22Rv1 (cell line): ENCODE results near the gene BMP7.

ENCODE experiments used
- H3K27ac ChIP-seq: fragments of 450-650 bp; 2 replicates; pipeline ENCODE4 v1.5.1; 2017
- ZFX ChIP-seq: fragments of 450-650 bp; IDR thresholded peaks from 2 replicates; pipeline ENCODE4 v1.6.1; 2017; ENCODE audit warnings: antibody characterized with exemption, borderline replicate concordance
- TF ChIP-seq, protein P1 (sequence below): fragments of 450-650 bp; IDR thresholded peaks from 2 replicates; pipeline ENCODE4 v1.5.1; 2017; ENCODE audit warnings: mild to moderate bottlenecking

BMP7 gene

DNA sequence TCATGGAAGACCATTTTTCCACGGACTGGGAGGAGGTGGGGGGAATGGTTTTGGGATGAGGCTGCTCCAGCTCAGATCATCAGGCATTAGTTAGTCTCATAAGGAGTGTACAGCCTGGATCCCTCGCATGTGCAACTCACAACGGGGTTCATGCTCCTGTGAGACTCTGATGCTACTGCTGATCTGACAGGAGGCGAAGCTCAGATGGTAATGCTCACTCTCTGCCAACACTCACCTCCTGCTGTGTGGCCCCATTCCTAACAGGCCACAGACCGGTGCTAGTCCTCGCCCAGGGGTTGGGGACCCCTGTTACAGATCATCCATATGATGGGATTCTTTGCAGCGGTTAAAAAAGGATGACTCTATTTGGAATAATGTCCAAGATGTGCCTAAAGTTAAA lies 27.6 kb upstream of the BMP7 start:
- H3K27ac ChIP-seq = no peak overlapping the region
- TF ChIP-seq ZFX = no peak
- TF ChIP-seq, protein P1, sequence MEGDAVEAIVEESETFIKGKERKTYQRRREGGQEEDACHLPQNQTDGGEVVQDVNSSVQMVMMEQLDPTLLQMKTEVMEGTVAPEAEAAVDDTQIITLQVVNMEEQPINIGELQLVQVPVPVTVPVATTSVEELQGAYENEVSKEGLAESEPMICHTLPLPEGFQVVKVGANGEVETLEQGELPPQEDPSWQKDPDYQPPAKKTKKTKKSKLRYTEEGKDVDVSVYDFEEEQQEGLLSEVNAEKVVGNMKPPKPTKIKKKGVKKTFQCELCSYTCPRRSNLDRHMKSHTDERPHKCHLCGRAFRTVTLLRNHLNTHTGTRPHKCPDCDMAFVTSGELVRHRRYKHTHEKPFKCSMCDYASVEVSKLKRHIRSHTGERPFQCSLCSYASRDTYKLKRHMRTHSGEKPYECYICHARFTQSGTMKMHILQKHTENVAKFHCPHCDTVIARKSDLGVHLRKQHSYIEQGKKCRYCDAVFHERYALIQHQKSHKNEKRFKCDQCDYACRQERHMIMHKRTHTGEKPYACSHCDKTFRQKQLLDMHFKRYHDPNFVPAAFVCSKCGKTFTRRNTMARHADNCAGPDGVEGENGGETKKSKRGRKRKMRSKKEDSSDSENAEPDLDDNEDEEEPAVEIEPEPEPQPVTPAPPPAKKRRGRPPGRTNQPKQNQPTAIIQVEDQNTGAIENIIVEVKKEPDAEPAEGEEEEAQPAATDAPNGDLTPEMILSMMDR = no peak

DNA sequence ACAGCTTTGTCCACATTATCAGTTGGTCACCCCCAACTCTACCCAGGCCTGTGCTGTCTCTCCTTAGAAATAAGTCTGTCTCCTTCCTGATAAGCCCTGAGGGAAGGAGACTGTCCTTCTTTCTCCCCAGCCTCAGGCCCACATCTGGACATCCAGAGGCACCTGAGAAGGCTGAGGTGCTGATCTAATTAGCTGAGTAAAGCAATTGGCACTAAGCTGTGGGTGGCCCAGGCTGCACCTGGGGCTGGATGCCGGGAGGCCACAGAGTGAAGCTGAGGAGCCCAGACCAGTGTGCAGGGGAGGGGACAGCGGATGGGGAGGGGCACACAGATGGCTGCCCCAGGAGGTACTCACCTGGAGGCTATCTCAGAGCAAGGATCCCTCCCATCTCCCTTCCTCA lies 26.2 kb upstream of the BMP7 start:
- TF ChIP-seq ZFX = no peak
- TF ChIP-seq, protein P1 = no peak
- no peak overlapping the region for H3K27ac ChIP-seq

DNA sequence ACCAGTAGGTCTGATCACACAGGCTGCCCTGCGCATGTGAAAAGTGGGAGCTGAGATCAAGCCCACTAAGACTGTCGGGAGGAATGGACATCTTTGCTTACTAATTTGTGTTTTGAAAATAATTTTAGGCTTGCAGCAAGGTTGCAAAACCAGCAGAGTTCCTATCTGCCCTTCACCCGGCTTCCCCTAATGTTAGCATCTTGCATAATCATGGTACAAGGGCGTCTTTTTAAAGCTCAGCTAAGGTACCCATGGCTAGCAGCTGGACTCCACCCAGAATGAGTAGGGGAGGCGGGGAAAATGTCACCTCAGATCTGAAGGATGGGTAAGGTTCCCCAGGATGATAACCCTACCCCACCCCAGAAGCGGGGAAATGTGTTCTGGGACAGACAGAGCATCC lies 25.3 kb upstream of the BMP7 start:
- TF ChIP-seq ZFX = no peak
- TF ChIP-seq, protein P1 = no peak
- no peak overlapping the region for H3K27ac ChIP-seq

DNA sequence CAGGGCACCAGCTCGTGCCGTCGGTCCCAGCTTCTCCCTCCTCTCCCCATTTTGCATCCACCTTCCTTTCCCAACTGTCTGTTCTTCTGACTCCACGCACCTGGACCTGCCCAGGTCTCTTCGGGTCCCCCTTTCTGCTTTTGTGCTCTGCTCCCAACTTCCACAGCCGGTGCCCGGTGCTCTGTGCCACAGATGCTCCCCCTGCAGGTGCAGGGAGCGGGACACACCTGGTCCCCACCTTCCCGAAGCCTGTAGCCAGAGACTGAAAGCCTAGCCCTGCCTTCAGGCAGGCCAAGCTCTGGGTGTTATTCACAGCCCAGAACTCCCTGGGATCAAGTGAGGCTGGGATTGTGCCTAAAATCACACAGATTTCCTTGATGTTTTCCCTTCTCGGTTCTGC lies 24.6 kb upstream of the BMP7 start:
- no peak overlapping the region for H3K27ac ChIP-seq
- TF ChIP-seq, protein P1 = no peak
- no peak for TF ChIP-seq ZFX

DNA sequence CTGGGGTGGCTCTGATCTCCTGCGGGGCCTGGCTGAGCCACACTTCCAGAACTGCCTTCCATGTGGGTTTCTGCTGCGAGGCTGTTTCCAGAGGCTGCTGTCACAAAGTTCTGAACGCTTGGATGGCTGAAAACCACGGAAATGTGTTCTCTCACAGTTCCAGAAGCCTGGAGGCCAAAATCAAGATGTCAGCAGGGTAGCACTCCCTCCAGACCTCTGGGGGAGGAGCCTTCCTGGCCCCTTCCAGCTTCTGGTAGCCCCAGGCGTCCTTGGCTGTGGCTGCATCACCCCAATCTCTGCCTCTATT lies 23.7 kb upstream of the BMP7 start:
- H3K27ac ChIP-seq = no peak overlapping the region
- no peak for TF ChIP-seq ZFX
- TF ChIP-seq, protein P1 = no peak

DNA sequence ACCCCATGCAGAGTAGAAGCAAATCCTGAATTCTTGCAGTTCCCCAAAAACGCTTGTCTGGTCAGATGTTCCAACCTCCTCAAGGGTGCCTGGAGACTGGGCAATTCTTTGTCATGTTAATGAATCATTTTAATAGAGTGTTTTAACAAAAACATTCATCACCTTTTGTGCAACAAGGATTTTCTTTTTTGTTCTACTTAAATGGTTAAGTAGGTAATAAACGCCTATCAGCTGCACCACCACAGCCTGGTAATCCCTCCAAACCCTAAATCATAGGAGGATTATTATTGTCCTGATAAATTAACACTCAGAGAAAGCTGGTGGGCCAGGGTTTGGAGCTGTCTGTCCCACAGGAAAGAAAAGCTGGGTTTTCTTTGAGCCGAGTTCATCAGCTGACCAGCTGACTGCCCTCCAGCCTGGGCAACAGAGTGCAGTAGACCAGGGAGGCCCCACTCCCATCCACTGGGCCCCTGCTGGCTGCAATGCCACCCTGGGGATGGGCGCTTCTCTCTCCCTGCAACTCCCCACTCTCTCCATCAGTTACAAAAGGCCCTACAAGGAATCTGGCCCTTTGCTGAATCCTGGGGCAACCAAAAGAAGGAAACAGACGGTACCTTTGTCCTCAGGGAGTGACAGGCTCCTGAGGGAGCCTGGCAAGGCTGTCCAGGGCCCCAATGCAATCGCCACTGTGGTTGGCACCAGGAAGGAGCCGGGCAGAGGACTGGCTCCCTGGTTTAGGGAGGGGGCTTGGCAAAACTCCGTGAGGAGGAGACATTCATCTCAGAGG lies 23.1 kb upstream of the BMP7 start:
- no peak overlapping the region for H3K27ac ChIP-seq
- TF ChIP-seq ZFX = no peak
- TF ChIP-seq, protein P1 = no peak

DNA sequence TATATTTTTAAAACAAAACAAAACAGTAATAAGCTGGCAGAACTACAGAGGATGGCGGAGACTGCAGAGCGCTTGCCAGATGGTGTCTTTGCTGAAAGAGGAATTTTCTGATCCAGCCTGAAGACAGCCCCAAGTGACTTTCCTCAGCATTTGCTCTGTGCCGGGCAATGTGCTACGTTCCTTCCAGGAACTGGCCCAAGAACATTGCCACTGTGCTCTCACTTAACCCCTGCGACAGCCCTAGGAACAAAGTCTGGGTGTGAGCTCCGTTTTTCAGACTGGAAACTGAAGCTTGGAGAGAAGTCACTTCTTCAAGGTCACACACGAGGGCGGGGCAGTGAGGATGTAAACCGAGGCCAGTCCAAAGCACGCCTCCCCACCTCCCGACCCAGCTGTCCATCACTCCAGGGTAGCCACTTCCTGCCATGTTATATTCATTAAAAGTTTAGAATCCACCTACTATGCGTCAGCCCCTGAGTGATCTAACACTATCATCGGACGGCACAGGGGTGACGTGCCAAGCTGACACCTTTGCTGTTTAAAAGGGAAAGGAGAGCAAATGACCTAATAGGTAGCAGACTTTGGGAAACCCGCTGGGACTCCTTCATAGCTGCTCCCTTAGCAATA lies 22.3 kb upstream of the BMP7 start:
- TF ChIP-seq, protein P1 = no peak
- TF ChIP-seq ZFX = no peak
- no peak overlapping the region for H3K27ac ChIP-seq
